Measurements from ENCODE around the gene ZNF470.

Gene ZNF470

GRCh38 chr19:56567274-56568120 is at the start of gene ZNF470:
ZNF470 (plus strand) TSS chr19:56567468; CDS start chr19:56570312, 2,844 bp downstream.
- DNase-seq (ENCODE audit: low read depth in 3 of 3), result peak; percentile 67 to 78 (median 78)

- no peak for DNase-seq (ENCODE audit: low read depth in 3 of 3)
Observed at GRCh38 chr19:56525214-56525860, 41.9 kb upstream of the ZNF470 start.

DNA sequence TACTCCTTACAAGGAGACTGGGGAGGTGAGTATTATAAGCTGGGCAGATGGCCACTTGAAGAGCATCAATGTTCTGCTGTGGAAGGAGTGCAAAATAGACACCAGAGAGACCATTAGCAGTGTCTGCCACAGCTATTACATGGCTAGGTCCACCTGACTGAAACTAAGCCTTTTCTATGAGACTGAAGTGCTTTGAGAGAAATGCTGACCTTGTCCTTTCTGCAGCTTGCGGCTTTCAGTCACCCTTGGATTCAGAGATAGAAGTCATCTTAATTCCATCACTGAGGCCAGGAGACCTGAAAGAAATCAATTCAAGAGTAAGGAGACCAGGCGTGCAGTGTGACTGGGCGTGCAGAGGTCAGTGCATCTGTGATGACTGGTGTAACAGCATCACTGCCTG is 29.8 kb upstream of the ZNF470 start:
- no peak for DNase-seq (ENCODE audit: low read depth in 3 of 3)

GRCh38 chr19:56538254-56538760 is 29.0 kb upstream of the ZNF470 start:
- peak; percentile 84 to 85 (median 85) for DNase-seq (ENCODE audit: low read depth in 3 of 3)

DNA sequence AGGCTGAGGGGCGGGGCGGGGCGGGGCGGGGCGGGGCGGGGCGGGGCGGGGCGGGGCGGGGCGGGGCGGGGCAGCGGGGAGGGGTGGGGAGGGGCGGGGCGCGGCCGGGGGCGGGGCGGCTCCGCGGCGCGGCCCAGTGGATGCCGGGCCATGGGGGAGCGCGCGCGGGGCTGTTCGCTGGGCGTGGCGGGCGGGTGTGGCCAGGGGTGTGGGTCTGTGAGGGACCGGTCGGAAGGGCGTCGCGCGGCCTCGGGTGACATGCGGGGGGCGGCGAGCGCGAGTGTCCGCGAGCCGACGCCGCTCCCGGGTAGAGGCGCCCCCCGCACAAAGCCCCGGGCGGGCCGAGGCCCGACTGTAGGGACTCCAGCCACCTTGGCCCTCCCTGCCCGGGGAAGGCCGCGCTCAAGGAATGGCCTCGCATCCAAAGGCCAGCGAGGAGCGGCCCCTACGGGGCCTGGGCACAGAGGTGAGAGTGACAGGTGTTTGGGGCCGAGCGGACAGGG is 28.5 kb upstream of the ZNF470 start, which contains the start of gene ZFP28:
Gene ZFP28 (plus strand): TSS at position 188 of the 503 bp plus-strand sequence. CDS start 71 bp downstream, at position 259.
- peak in 1 of 3 experiments; percentile 49 for DNase-seq (ENCODE audit: low read depth in 3 of 3)

GRCh38 chr19:56543776-56544175 is 23.5 kb upstream of the ZNF470 start:
- no peak for DNase-seq (ENCODE audit: low read depth in 3 of 3)

- no peak for DNase-seq (ENCODE audit: low read depth in 3 of 3)
Observed at GRCh38 chr19:56547535-56547934, 19.7 kb upstream of the ZNF470 start.

GRCh38 chr19:56554272-56554869 is 12.9 kb upstream of the ZNF470 start:
- no peak for DNase-seq (ENCODE audit: low read depth in 3 of 3)

DNA sequence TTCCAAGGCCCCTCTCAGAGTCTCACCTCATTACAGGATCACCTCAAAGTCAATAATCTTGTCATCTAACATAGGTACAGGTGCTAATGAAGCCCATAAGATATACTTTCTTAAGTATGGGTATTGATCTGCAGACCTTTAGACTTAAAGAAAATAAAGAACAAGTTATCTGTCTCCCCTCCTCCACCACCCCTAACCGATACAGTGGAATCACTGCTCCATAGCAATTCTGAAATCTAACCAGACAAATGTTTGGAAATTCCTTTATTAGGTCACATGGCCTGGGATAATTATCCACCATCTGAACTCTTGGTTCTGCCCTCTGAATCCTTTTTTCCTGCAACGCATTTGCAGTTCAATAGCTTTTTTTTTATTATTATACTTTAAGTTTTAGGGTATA is 4.5 kb upstream of the ZNF470 start:
- no peak for DNase-seq (ENCODE audit: low read depth in 3 of 3)

GRCh38 chr19:56566904-56567273 is 379 bp upstream of the ZNF470 start:
- peak; percentile 4 to 26 (median 15) for DNase-seq (ENCODE audit: low read depth in 3 of 3)

- no peak for DNase-seq (ENCODE audit: low read depth in 3 of 3)
Observed at GRCh38 chr19:56572589-56572988, 5.3 kb downstream of the ZNF470 start.

- DNase-seq (ENCODE audit: low read depth in 3 of 3), result no peak
Observed at GRCh38 chr19:56573914-56574313, 6.6 kb downstream of the ZNF470 start.

DNA sequence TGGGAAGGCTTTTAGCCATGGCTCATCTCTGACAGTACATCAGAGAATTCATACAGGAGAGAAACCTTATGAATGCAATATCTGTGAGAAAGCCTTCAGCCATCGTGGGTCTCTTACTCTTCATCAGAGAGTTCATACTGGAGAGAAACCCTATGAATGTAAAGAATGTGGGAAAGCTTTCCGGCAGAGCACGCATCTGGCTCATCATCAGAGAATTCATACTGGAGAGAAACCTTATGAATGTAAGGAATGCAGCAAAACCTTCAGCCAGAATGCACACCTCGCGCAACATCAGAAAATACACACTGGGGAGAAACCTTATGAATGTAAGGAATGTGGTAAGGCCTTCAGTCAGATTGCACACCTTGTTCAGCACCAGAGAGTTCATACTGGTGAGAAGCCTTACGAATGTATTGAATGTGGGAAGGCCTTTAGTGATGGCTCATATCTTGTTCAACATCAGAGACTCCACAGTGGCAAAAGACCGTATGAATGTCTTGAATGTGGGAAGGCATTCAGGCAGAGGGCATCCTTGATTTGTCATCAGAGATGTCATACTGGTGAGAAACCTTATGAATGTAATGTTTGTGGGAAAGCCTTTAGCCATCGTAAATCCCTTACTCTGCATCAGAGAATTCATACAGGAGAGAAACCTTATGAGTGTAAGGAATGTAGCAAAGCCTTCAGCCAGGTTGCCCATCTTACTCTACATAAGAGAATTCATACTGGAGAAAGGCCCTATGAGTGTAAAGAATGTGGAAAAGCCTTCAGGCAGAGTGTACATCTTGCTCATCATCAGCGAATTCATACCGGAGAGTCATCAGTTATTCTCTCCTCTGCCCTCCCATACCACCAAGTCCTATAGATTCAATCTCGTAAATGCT is 10.7 kb downstream of the ZNF470 start:
- DNase-seq (ENCODE audit: low read depth in 3 of 3), result no peak

- no peak for DNase-seq (ENCODE audit: low read depth in 3 of 3)
Observed at GRCh38 chr19:56594446-56594782, 27.1 kb downstream of the ZNF470 start.

DNA sequence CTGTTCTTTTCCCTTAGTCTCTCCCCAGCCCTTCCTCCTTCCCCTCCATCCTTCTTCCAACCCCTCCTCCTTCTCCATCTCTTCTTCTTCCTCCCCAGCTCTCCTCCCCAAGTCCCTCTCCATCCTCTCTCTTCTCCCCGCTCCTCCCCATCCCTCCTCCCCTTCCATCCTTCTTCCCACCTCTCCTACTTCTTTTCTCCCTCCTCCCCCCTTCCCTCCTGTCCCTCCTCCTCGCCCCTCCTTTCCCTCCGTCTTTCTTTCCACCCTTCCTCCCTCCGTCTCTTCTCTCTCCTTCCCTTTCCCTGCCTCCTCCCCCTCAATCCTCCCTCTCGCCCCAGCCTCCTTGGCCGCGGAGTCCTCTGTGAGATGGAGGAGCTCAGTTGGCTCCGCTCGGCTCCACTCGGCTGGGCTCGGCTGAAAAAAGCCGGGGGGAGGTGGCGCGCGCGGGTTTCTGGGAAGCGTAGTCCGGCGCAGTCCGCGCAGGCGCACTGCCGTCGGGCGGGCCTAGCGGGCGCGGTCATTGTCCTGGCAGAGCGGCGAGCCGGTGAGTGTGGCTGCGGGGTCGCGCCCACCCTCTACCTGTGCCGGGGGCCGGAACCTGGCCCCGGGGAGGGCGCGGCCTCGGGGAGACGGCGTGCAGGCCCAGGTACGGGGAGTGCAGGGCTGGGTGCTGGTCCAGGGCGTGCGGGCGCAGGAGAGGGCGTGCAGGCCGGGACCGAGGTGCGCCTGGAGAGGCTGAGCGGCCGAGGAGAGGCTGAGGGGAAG is 27.7 kb downstream of the ZNF470 start, which contains the start of gene ZNF71:
Gene ZNF71 (plus strand): TSS at position 520 of the 765 bp plus-strand sequence. CDS start 6,257 bp downstream, outside the sequence.
- peak; percentile 77 to 79 (median 78) for DNase-seq (ENCODE audit: low read depth in 3 of 3)

DNA sequence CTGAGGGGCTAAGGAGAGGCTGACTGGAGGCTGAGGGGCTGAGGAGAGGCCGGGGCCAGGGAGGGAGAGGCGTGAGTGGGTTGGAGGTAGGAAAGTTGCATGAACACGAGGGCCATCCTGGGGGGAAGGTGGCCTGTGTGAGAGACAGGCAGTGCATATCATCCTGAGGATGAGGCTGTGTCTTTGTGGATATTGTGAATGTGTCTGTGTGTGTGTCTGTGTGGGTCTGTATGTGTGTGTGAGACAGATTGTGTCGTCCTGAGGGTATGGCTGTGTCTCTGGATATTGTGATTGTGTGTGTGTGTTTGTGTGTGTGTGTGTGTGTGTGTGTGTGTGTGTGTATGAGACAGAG is 28.3 kb downstream of the ZNF470 start:
- DNase-seq (ENCODE audit: low read depth in 3 of 3), result no peak

DNA sequence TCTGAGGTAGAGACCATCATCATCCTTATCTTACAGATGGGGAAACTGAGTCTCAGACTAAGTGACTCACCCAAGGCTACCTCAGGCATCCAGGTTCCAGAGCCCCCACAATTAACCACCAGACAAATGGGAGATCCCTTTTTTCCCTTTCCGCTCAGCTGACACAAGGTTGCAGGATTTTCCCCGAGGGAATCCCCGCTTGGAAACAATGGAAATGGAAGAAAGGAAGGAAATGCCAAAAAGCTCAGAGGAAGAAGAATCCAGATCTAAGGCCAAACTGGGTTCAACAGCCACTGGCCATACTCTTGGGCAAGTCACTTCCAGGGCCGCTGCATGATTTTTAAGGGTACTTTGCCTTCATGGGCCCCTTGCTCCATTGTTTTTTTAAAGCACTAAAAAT is 29.4 kb downstream of the ZNF470 start:
- no peak for DNase-seq (ENCODE audit: low read depth in 3 of 3)

- no peak for DNase-seq (ENCODE audit: low read depth in 3 of 3)
Observed at GRCh38 chr19:56597696-56598095, 30.4 kb downstream of the ZNF470 start.

DNA sequence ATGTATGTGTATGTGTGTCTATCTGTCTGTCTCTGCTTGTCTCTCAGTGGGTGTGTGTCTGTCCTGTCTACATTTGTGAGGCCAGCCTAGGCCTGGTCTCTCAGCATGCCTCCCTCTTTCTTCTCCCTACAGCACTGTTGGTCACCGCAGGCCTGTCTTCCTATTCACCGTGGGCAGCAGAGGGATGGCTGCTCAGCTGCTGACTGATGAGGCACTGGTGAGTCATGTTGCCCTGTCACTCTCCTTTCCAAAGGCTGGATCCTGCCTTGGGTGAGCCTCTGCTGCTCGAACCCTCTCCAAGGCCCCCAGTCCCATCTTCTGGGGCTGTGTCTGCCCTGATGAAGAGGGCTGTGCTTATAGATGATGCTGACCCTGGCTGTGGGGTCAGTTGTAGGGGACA is 34.1 kb downstream of the ZNF470 start:
- no peak for DNase-seq (ENCODE audit: low read depth in 3 of 3)

GRCh38 chr19:56603829-56604228 is 36.6 kb downstream of the ZNF470 start:
- DNase-seq (ENCODE audit: low read depth in 3 of 3), result no peak
